Osteoblast (primary cell): ENCODE data around the gene NFKB1. TPM values are rescaled to one million over a fixed set of nuclear protein-coding genes. Genes with fewer than 3 reads are reported as not detected.
A peak's percentile ranks its signal among the peaks of the same experiment; 100 is the strongest.

ENCODE experiments used
- DNase-seq: peaks from one replicate; pipeline ENCODE4 v3.0.0; 2011; ENCODE audit warnings: low spot score, mixed read lengths; ENCODE audit not compliant: insufficient read length; ENCODE audit errors: missing footprints
- H2AFZ ChIP-seq: 2 replicates; pipeline ENCODE4 v1.6.0; 2011; ENCODE audit warnings: mild to moderate bottlenecking, low read length
- H3K27ac ChIP-seq: 2 replicates; pipeline ENCODE4 v1.5.1; 2011; ENCODE audit warnings: mild to moderate bottlenecking, low read depth, low read length, moderate library complexity
- H3K27me3 ChIP-seq: 2 replicates; pipeline ENCODE4 v1.6.0; 2012; ENCODE audit warnings: mild to moderate bottlenecking, control low read depth, inconsistent platforms, low read length, moderate library complexity; ENCODE audit not compliant: insufficient read depth
- H3K36me3 ChIP-seq: 2 replicates; pipeline ENCODE4 v1.5.1; 2011; ENCODE audit warnings: mild to moderate bottlenecking, low read length, control low read depth, moderate library complexity; ENCODE audit not compliant: insufficient read depth
- H3K4me1 ChIP-seq: 2 replicates; pipeline ENCODE4 v1.5.1; 2011; ENCODE audit warnings: mild to moderate bottlenecking, low read length, control low read depth, moderate library complexity; ENCODE audit not compliant: insufficient read depth
- H3K4me2 ChIP-seq: 2 replicates; pipeline ENCODE4 v1.6.0; 2011; ENCODE audit warnings: mild to moderate bottlenecking, low read length; ENCODE audit not compliant: insufficient read depth
- H3K4me3 ChIP-seq: fragments of 200-600 bp; sonication (generic); 3 replicates; pipeline ENCODE4 v1.5.1; 2012; ENCODE audit warnings: mild to moderate bottlenecking, low read length, inconsistent platforms; ENCODE audit not compliant: insufficient read depth
- H3K79me2 ChIP-seq: 2 replicates; pipeline ENCODE4 v1.6.0; 2012; ENCODE audit warnings: mild to moderate bottlenecking, low read length, control low read depth, inconsistent platforms; ENCODE audit not compliant: insufficient read depth
- H3K9me3 ChIP-seq: 2 replicates; pipeline ENCODE4 v1.5.1; 2011; ENCODE audit warnings: low read depth, low read length, control low read depth
- H4K20me1 ChIP-seq: 2 replicates; pipeline ENCODE4 v1.6.0; 2012; ENCODE audit warnings: mild to moderate bottlenecking, low read length, control low read depth; ENCODE audit not compliant: insufficient read depth
- total RNA-seq: library from RNA; depleted of rRNA; stranded (reverse); fragments of >200 nt; gene quantifications from 2 replicates; pipeline ENCODE4 v1.2.3, GENCODE V29; 2012
- TF ChIP-seq, protein P1 (sequence below): IDR thresholded peaks from 2 replicates; pipeline ENCODE4 v1.5.1; 2011; ENCODE audit warnings: mild to moderate bottlenecking, low read depth, low read length, moderate library complexity; ENCODE audit errors: extremely low read depth

NFKB1 gene
- total RNA-seq, 1 donor = 27.1 TPM

DNA sequence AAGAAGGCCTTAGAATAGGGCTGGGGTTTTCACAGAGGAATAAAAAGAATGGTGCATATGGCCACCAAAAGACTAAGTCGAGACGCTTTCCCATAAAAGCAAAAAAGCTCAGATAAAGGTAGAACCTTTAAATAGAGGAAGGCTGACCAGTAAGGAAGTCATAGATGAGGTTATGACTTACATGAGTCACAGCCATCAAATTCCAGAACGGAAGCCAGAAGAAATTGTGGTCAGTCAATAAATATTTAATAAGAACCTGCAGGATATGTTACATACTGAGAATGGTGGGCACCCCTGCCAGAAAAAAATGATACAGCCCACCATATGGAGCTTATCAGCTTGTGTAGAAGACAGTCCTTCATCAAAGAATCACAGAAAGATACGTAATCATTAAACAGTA is 139.5 kb downstream of the NFKB1 start:
- peak; percentile 58 for DNase-seq
- Histone ChIP-seq H3K4me1 (peaks cover 30% of the 10 kb centered on the region), H2AFZ (no peak overlapping the region), H3K27me3 (no peaks in the 10 kb centered on the region), H3K36me3 (no peaks in the 10 kb centered on the region), H4K20me1 (no peaks in the 10 kb centered on the region), H3K9me3 (no peaks in the 10 kb centered on the region), H3K4me3 (no peak overlapping the region), H3K79me2 (no peaks in the 10 kb centered on the region), H3K4me2 (peak overlapping the region; percentile 7), H3K27ac (peak overlapping the region; percentile 51)
- TF ChIP-seq, protein P1, sequence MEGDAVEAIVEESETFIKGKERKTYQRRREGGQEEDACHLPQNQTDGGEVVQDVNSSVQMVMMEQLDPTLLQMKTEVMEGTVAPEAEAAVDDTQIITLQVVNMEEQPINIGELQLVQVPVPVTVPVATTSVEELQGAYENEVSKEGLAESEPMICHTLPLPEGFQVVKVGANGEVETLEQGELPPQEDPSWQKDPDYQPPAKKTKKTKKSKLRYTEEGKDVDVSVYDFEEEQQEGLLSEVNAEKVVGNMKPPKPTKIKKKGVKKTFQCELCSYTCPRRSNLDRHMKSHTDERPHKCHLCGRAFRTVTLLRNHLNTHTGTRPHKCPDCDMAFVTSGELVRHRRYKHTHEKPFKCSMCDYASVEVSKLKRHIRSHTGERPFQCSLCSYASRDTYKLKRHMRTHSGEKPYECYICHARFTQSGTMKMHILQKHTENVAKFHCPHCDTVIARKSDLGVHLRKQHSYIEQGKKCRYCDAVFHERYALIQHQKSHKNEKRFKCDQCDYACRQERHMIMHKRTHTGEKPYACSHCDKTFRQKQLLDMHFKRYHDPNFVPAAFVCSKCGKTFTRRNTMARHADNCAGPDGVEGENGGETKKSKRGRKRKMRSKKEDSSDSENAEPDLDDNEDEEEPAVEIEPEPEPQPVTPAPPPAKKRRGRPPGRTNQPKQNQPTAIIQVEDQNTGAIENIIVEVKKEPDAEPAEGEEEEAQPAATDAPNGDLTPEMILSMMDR = no peak

DNA sequence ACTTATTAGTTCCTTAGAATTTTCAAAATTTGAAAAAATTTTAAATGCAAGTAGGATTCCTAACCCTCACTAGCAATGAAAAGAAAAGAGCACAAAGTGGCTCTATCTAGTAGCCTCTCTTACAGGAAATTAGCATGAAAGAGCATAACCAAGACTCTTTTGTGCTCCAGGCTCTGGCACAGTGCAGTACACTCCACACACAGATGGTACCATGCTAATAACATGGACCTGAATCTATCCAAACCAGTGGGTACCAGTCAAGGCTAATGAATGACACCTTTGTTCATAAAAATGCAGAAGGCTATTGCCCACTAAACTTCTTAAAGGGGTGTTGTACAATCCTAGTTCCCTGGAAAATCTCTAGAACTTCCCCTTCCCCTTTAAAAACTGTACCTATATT is 140.6 kb downstream of the NFKB1 start:
- TF ChIP-seq, protein P1 = no peak
- H3K27ac ChIP-seq = peak overlapping the region; percentile 87
- H3K4me3 ChIP-seq = no peak overlapping the region
- no peaks in the 10 kb centered on the region for H3K36me3 ChIP-seq
- H3K4me2 ChIP-seq = peak overlapping the region; percentile 70
- no peaks in the 10 kb centered on the region for H3K79me2 ChIP-seq
- DNase-seq = no peak
- H3K4me1 ChIP-seq = peaks cover 30% of the 10 kb centered on the region
- peak overlapping the region; percentile 29 for H2AFZ ChIP-seq
- H3K9me3 ChIP-seq = no peaks in the 10 kb centered on the region
- no peaks in the 10 kb centered on the region for H4K20me1 ChIP-seq
- no peaks in the 10 kb centered on the region for H3K27me3 ChIP-seq

DNA sequence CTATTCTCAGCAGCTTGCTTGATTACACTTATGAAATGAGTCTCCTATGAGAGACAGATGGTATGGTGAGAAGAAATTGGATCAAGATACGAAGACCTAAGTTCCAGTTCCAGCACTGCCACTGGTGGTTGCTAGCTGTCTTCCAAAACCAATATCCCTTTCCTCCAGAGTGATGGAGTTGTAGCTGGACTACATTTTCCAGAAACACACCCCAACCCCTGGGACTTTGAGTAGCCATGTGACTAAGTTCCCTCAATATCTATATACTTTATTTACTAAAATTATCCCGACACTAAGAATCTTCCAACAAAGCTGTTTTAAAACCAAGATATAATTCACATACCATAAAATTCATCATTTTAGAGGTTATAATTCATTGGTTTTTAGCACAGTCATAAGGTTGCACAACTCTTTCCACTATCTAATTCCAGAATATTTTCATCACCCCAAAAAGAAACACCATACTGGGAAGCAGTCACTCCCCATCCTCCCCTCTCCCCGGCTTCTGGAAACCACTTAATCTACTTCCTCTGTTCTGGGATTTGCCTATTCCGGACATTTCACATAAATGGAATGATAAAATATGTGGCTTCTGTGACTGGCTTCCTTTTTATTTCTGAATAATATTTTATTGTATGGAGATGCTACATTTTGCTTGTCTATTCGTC is 141.6 kb downstream of the NFKB1 start:
- Histone ChIP-seq H4K20me1 (no peaks in the 10 kb centered on the region), H3K4me1 (peaks cover 30% of the 10 kb centered on the region), H3K27ac (peak overlapping the region; percentile 87), H3K4me3 (no peak overlapping the region), H3K36me3 (no peaks in the 10 kb centered on the region), H3K4me2 (peak overlapping the region; percentile 70), H3K27me3 (no peaks in the 10 kb centered on the region), H3K9me3 (no peaks in the 10 kb centered on the region), H3K79me2 (no peaks in the 10 kb centered on the region), H2AFZ (peak overlapping the region; percentile 58)
- TF ChIP-seq, protein P1 = no peak
- DNase-seq = peak; percentile 23

DNA sequence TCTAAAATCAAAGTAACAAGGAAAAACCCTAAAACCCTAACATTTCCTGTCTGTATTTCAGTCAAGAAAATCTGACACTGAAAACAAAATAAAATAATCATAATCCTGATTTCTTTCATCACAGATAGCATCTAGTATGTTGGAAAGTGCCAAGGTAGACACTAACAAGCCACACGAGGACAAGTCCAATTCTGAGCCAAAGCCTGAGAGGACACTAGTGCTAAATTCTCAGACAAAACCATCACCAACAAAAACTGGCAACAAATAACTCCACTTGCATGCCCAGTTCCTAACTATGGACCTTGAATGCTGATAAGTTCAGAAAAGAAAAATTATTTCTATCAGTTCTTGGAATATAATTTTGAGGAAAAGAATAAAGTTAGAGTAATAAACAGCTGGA is 146.0 kb downstream of the NFKB1 start:
- Histone ChIP-seq H2AFZ (no peak overlapping the region), H3K4me2 (no peak overlapping the region), H4K20me1 (no peaks in the 10 kb centered on the region), H3K36me3 (peaks cover 6% of the 10 kb centered on the region), H3K27ac (no peak overlapping the region), H3K9me3 (no peaks in the 10 kb centered on the region), H3K27me3 (no peaks in the 10 kb centered on the region), H3K4me1 (peaks cover 12% of the 10 kb centered on the region), H3K4me3 (no peak overlapping the region), H3K79me2 (no peaks in the 10 kb centered on the region)
- TF ChIP-seq, protein P1 = no peak
- no peak for DNase-seq
